PFSK-1 (cell line): ENCODE data around the gene VSNL1.

ENCODE experiments used
- FOXP2 ChIP-seq: optimal IDR thresholded peaks from 2 replicates; pipeline ENCODE3; 2011; ENCODE audit warnings: borderline replicate concordance, control low read depth, inconsistent platforms; ENCODE audit not compliant: insufficient read depth; ENCODE audit errors: extremely low read length, extremely low read depth
- POLR2AphosphoS5 ChIP-seq: IDR thresholded peaks from 2 replicates; pipeline ENCODE4 v1.6.1; 2012; ENCODE audit warnings: low read depth, mild to moderate bottlenecking, control low read depth, low read length, moderate library complexity
- SIN3A ChIP-seq: IDR thresholded peaks from 2 replicates; pipeline ENCODE4 v1.6.1; 2012; ENCODE audit warnings: mild to moderate bottlenecking, low read length, moderate library complexity, borderline replicate concordance; ENCODE audit not compliant: insufficient read depth
- TAF1 ChIP-seq: IDR thresholded peaks from 2 replicates; pipeline ENCODE4 v1.6.1; 2012; ENCODE audit warnings: low read length, control low read depth, borderline replicate concordance; ENCODE audit not compliant: insufficient read depth
- TF ChIP-seq, protein P1 (sequence below), 2 experiments: IDR thresholded peaks; 2 replicates each; pipeline versions ENCODE4 v1.6.1 to v1.8.0; 2011 to 2012; ENCODE audit warnings: low read depth in 2 of 2, low read length in 2 of 2, control low read depth in 1 of 2, inconsistent platforms in 1 of 2, mild to moderate bottlenecking in 1 of 2, moderate library complexity in 1 of 2; ENCODE audit not compliant: insufficient read depth in 1 of 2

Gene VSNL1

DNA sequence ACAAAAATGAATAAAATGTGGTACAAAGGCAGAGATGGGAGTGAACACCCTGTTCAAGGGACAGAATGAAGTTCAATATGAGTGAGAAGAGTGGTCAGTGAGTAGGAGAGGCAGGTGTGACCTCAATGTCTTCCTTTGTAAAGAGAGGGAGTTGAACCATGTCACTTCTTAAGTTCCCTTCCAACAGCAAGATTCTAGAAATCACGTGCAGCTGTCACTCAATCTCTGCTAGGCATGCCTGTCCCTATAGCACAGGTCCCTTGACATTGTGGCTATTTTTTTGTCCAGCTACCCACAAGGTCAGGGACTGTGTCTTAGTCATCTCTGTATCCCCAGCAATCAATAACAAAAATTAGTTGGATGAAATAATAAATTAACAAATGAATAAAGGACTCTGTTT lies 66.9 kb downstream of the VSNL1 start:
- no peak for TF ChIP-seq SIN3A
- TF ChIP-seq TAF1, result no peak
- TF ChIP-seq POLR2AphosphoS5, result no peak
- TF ChIP-seq, protein P1, sequence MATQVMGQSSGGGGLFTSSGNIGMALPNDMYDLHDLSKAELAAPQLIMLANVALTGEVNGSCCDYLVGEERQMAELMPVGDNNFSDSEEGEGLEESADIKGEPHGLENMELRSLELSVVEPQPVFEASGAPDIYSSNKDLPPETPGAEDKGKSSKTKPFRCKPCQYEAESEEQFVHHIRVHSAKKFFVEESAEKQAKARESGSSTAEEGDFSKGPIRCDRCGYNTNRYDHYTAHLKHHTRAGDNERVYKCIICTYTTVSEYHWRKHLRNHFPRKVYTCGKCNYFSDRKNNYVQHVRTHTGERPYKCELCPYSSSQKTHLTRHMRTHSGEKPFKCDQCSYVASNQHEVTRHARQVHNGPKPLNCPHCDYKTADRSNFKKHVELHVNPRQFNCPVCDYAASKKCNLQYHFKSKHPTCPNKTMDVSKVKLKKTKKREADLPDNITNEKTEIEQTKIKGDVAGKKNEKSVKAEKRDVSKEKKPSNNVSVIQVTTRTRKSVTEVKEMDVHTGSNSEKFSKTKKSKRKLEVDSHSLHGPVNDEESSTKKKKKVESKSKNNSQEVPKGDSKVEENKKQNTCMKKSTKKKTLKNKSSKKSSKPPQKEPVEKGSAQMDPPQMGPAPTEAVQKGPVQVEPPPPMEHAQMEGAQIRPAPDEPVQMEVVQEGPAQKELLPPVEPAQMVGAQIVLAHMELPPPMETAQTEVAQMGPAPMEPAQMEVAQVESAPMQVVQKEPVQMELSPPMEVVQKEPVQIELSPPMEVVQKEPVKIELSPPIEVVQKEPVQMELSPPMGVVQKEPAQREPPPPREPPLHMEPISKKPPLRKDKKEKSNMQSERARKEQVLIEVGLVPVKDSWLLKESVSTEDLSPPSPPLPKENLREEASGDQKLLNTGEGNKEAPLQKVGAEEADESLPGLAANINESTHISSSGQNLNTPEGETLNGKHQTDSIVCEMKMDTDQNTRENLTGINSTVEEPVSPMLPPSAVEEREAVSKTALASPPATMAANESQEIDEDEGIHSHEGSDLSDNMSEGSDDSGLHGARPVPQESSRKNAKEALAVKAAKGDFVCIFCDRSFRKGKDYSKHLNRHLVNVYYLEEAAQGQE (IDR thresholded peaks at IDR 0.05; ENCODE audit: insufficient read depth in 1 of 2, low read depth in 2 of 2, low read length in 2 of 2), result no peak
- TF ChIP-seq FOXP2, result no peak

DNA sequence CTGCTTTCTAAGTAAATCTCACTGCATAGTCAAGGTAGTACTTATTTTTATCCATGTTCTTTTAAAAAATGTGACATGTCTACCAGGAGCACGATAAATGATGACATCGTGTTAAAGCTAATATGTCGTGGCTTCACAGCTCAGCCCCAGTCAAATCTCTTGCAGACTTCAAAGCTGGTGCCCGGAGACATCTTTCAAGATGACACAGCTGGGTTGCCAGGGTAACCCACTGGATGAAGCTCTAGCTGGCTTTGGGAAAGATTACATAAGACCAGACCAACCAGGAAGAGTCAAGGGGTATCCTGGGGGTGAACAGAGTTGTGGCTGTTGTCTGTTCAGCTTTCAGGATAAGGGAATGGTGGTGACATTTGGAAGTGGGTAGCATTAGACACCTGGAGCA lies 67.8 kb downstream of the VSNL1 start:
- TF ChIP-seq POLR2AphosphoS5 (no peak), FOXP2 (no peak), TAF1 (no peak), SIN3A (no peak)
- TF ChIP-seq, protein P1 (IDR thresholded peaks at IDR 0.05; ENCODE audit: insufficient read depth in 1 of 2, low read depth in 2 of 2, low read length in 2 of 2), result no peak

DNA sequence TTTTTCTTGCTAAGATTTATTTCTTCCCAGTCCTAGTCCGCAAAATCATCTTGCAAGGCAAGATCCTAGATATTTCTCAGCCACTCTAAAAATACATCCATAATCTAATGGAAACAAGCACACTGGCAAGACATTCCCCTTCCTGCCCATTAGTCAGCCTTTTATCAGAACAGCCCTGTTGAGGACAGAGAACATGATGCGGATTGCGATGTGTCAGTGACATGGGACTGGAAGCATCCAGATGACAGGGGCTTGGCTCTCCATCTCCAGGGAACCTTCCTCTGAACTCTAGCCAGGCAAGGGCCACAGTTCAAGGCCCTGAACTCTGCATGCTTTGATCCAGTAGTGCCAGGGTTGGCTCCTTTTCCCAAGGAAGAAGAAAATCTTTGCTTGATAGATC lies 70.0 kb downstream of the VSNL1 start:
- TF ChIP-seq TAF1, result no peak
- no peak for TF ChIP-seq POLR2AphosphoS5
- TF ChIP-seq, protein P1 (IDR thresholded peaks at IDR 0.05; ENCODE audit: insufficient read depth in 1 of 2, low read depth in 2 of 2, low read length in 2 of 2), result no peak
- TF ChIP-seq FOXP2, result no peak
- no peak for TF ChIP-seq SIN3A

DNA sequence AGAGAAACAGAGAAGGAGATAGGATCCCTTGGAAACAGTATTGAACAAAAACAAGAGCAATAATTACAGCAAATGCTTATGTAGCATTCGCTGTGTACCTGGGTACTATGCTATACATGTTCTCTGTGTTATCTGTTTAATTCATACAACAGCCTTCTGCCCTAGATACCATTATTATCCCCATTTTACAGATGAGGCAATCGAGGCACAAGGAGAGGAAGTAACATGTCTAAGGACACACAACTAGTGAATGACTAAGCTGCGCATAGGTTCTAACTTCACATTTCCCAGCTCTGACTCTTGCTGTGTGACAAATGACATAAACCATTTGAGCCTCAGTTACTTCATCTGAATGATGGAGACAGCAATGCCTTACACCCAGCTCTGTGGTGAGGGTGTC lies 70.5 kb downstream of the VSNL1 start:
- TF ChIP-seq FOXP2 (no peak), POLR2AphosphoS5 (no peak), TAF1 (no peak), SIN3A (no peak)
- TF ChIP-seq, protein P1 (IDR thresholded peaks at IDR 0.05; ENCODE audit: insufficient read depth in 1 of 2, low read depth in 2 of 2, low read length in 2 of 2), result no peak

DNA sequence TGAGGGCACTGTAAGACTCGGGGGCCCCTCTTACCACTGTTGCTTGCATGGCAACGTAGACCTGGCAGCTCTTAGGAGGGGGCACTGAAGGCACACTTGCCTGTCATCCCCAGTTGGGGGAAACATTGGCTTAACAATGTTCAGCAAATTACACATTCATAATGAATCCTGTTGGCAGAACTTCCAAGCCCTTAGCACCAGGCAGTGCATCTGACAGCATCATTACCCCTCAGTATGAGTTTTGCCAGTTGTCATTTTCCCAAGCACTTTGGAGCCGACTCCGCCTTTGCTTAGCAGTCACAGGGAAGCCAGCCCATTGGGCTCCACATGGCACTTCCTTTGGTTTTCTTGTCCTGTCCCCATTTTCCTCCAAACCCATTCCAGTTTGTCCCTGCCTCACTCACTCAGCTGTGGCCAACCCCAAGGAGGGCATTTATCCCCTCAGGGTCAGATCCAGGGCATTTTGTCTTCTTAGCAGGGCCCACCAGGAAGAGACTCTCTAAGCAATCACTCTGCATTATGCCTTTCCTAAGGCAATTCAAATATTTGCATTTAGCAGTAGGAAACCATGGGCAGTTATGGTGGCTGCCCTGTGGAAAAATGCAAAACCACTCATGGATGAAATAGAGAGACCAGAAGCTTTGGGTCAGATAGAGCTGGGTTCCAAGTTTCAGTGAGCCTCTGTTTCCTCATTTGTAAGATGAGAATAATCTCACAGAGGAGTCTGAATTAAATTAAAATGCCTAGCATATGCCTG lies 73.9 kb downstream of the VSNL1 start:
- TF ChIP-seq, protein P1 (IDR thresholded peaks at IDR 0.05; ENCODE audit: insufficient read depth in 1 of 2, low read depth in 2 of 2, low read length in 2 of 2), result no peak
- no peak for TF ChIP-seq FOXP2
- TF ChIP-seq TAF1, result no peak
- TF ChIP-seq POLR2AphosphoS5, result no peak
- TF ChIP-seq SIN3A, result no peak
